ENCODE data around the gene SLC9A7.

SLC9A7 gene

DNA sequence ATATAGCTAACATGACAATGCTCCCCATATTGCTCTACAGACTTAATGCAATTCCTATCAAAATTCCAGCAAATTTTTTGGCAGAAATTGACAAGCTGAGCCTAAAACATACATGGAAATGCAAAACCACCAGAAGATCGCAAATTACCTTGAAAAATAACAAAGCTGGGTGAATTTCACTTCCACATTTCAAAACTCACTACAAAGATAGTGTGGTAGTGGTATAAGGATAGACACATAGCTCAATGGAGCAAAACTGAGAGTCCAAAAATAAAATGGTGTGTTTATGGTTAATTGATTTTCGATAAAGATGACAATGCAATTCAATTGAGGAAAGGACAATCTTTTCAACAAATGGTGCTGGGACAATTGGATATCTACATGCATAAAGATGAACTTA is 65.8 kb downstream of the SLC9A7 start:
- TF ChIP-seq, protein P1, sequence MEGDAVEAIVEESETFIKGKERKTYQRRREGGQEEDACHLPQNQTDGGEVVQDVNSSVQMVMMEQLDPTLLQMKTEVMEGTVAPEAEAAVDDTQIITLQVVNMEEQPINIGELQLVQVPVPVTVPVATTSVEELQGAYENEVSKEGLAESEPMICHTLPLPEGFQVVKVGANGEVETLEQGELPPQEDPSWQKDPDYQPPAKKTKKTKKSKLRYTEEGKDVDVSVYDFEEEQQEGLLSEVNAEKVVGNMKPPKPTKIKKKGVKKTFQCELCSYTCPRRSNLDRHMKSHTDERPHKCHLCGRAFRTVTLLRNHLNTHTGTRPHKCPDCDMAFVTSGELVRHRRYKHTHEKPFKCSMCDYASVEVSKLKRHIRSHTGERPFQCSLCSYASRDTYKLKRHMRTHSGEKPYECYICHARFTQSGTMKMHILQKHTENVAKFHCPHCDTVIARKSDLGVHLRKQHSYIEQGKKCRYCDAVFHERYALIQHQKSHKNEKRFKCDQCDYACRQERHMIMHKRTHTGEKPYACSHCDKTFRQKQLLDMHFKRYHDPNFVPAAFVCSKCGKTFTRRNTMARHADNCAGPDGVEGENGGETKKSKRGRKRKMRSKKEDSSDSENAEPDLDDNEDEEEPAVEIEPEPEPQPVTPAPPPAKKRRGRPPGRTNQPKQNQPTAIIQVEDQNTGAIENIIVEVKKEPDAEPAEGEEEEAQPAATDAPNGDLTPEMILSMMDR (IDR thresholded peaks at IDR 0.05; ENCODE audit: low read depth, low read length): no peak
- Histone ChIP-seq H3K36me3 (no peaks in the 10 kb centered on the region), H3K4me1 (no peaks in the 10 kb centered on the region), H3K27me3 (no peaks in the 10 kb centered on the region), H3K4me3 (ENCODE audit: low read depth, low read length) (no peak overlapping the region), H3K9me3 (no peaks in the 10 kb centered on the region)
- DNase-seq: no peak

DNA sequence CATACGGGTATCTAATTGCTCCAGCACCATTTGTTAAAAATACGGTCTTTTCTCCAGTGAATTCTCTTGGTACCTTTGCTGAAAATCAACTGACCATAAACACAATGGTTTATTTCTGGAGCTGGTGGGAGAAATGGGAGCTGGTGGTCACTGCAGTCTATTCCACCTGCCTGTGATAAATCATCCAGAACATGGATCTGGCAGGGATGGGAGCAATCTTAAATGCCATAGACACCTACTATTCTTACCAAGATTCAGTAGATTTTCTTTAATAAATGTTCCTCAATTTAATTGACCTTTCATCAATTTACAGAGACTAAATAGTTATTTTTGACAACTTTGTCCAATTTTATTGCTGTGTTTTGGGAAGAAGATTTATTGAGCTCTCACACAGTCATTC is 68.1 kb downstream of the SLC9A7 start:
- H3K9me3 ChIP-seq: no peaks in the 10 kb centered on the region
- H3K36me3 ChIP-seq: no peaks in the 10 kb centered on the region
- H3K27me3 ChIP-seq: no peaks in the 10 kb centered on the region
- TF ChIP-seq, protein P1 (IDR thresholded peaks at IDR 0.05; ENCODE audit: low read depth, low read length): no peak
- no peaks in the 10 kb centered on the region for H3K4me1 ChIP-seq
- DNase-seq: no peak
- H3K4me3 ChIP-seq (ENCODE audit: low read depth, low read length): no peak overlapping the region

DNA sequence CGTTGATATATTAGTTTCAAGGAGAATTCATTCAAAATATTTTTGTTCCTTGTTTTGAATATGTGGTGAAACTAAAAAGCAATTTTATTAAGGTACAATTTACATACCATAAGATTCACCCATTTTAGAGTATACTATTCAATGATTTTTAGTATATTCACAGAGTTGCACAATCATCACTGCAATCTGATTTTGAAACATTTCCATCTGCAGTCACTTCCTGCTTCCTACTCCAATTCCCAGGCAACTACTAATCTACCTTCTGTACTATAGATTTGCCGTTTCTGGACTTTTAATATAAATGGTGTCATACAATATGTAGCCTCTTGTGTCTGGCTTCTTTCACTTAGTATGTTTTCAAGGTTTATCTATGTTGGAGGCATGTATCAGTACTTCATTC is 71.3 kb downstream of the SLC9A7 start:
- H3K4me1 ChIP-seq: no peaks in the 10 kb centered on the region
- no peak for DNase-seq
- no peak overlapping the region for H3K4me3 ChIP-seq (ENCODE audit: low read depth, low read length)
- no peaks in the 10 kb centered on the region for H3K9me3 ChIP-seq
- H3K27me3 ChIP-seq: no peaks in the 10 kb centered on the region
- TF ChIP-seq, protein P1 (IDR thresholded peaks at IDR 0.05; ENCODE audit: low read depth, low read length): no peak
- H3K36me3 ChIP-seq: no peaks in the 10 kb centered on the region

DNA sequence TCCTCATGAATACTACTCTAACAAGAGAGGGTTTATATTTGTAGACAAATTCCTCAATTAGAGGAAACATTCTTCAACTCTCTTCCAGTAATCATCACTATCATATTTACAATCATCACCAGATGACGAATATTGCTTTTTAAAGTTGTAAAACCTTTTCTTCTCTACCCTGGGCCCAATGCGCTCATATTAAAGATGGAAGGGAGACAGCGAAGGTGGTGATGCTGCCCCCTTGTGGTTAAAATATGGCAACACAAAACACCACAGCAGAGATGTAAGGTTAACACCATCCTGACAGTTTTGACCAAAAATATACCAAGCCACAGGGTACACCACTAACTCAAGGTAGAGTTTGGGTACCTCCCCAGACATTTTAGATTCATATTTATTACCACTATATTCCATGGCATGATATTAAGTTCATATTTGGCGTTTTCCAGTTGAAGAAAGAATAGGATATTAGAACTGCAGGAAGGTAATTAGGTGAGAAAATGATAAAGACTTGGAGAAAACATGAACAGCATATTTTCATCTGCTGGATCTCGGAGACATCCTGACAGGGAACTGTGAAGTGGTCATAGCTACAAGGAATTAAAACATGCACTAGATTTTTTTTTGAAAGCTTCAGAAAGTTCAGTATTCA is 72.8 kb downstream of the SLC9A7 start:
- no peaks in the 10 kb centered on the region for H3K36me3 ChIP-seq
- TF ChIP-seq, protein P1 (IDR thresholded peaks at IDR 0.05; ENCODE audit: low read depth, low read length): peak; percentile 69
- no peak overlapping the region for H3K4me3 ChIP-seq (ENCODE audit: low read depth, low read length)
- no peaks in the 10 kb centered on the region for H3K9me3 ChIP-seq
- no peaks in the 10 kb centered on the region for H3K4me1 ChIP-seq
- H3K27me3 ChIP-seq: no peaks in the 10 kb centered on the region
- peak; percentile 11 for DNase-seq

DNA sequence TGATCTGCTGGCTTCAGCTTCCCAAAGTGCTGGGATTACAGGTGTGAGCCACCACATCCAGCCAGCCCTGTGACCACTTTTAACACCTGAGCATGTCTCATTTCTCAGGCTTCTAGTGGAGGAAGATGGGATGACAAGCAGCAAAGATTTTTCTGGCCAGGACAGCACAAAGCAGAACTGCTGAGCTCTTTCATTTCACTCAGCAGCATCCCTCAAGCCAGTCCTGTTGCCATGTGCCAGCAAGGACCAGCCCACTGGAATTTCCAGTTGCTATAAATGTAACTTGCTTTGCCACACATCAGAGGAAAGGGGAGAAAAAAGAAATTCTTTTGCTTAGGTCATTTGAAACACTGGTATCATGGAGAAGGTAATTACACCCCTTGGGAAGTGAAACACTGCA is 75.9 kb downstream of the SLC9A7 start:
- TF ChIP-seq, protein P1 (IDR thresholded peaks at IDR 0.05; ENCODE audit: low read depth, low read length): no peak
- Histone ChIP-seq H3K4me1 (no peaks in the 10 kb centered on the region), H3K36me3 (no peaks in the 10 kb centered on the region), H3K27me3 (no peaks in the 10 kb centered on the region), H3K9me3 (no peaks in the 10 kb centered on the region), H3K4me3 (ENCODE audit: low read depth, low read length) (no peak overlapping the region)
- DNase-seq: no peak

DNA sequence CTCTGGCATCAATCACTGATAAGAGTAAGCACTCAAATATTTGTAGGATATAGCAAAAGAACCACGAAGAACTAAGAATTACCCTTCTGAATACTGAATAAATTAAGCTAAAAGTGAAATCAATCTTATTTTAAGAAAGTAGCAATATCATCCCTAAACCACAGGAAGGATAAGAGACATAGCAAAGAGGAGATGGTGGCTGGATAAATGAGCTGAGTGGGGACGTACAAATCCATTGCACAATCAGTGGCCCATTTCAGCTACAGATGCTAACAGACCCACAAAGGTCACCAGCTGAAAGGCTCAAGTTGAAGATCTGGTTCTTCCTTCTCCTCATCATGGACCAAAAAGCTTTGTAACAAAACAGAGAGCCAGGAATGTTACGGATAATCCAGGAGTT is 77.1 kb downstream of the SLC9A7 start:
- no peaks in the 10 kb centered on the region for H3K9me3 ChIP-seq
- TF ChIP-seq, protein P1 (IDR thresholded peaks at IDR 0.05; ENCODE audit: low read depth, low read length): no peak

More for the DNA sequence above, 77.1 kb downstream of the SLC9A7 start:
- Histone ChIP-seq H3K4me1 (no peaks in the 10 kb centered on the region), H3K4me3 (ENCODE audit: low read depth, low read length) (no peak overlapping the region), H3K36me3 (no peaks in the 10 kb centered on the region), H3K27me3 (no peaks in the 10 kb centered on the region)
- DNase-seq: no peak
